Neural cell (in vitro differentiated cells): ENCODE data around the gene MEIS3.
"Not testable (repeated sequence)": the region's sequence is repeated elsewhere in the genome, so short reads cannot be mapped to it uniquely, and the experiment has no call there.

Experiments
- EP300 ChIP-seq: fragments of 450-650 bp; conservative IDR thresholded peaks from 2 replicates; pipeline ENCODE4 v1.6.1; 2014; ENCODE audit warnings: antibody characterized with exemption, mild to moderate bottlenecking, moderate library complexity; ENCODE audit not compliant: poor library complexity, severe bottlenecking
- EZH2 ChIP-seq: fragments of 200-600, 300-800 bp; shearing (Covaris generic), sonication (generic); IDR thresholded peaks from 2 replicates; pipeline ENCODE4 v1.6.1; 2014; ENCODE audit warnings: antibody characterized with exemption, low read length, borderline replicate concordance, mild to moderate bottlenecking; ENCODE audit not compliant: insufficient read depth, poor library complexity, severe bottlenecking
- MXI1 ChIP-seq: fragments of 450-650 bp; conservative IDR thresholded peaks from 2 replicates; pipeline ENCODE4 v1.6.1; 2014; ENCODE audit warnings: antibody characterized with exemption, mild to moderate bottlenecking; ENCODE audit not compliant: poor library complexity, severe bottlenecking
- POLR2AphosphoS5 ChIP-seq: IDR thresholded peaks from 2 replicates; pipeline ENCODE4 v1.6.1; 2012
- RAD21 ChIP-seq: fragments of 450-650 bp; conservative IDR thresholded peaks from 2 replicates; pipeline ENCODE4 v1.6.1; 2014; ENCODE audit warnings: antibody characterized with exemption, mild to moderate bottlenecking, moderate library complexity
- SMC3 ChIP-seq: fragments of 450-650 bp; conservative IDR thresholded peaks from 2 replicates; pipeline ENCODE4 v1.6.1; 2014; ENCODE audit warnings: antibody characterized with exemption, mild to moderate bottlenecking, moderate library complexity; ENCODE audit not compliant: poor library complexity
- TAF1 ChIP-seq: IDR thresholded peaks from 2 replicates; pipeline ENCODE4 v1.6.1; 2012; ENCODE audit warnings: low read depth
- TF ChIP-seq, protein P1 (sequence below): fragments of 450-650 bp; IDR thresholded peaks from 2 replicates; pipeline ENCODE4 v1.5.1; 2014; ENCODE audit warnings: antibody characterized with exemption, mild to moderate bottlenecking, moderate library complexity; ENCODE audit not compliant: poor library complexity, severe bottlenecking
- TF ChIP-seq, protein P2 (sequence below): IDR thresholded peaks from 2 replicates; pipeline ENCODE4 v1.6.1; 2012; ENCODE audit warnings: borderline replicate concordance

DNA sequence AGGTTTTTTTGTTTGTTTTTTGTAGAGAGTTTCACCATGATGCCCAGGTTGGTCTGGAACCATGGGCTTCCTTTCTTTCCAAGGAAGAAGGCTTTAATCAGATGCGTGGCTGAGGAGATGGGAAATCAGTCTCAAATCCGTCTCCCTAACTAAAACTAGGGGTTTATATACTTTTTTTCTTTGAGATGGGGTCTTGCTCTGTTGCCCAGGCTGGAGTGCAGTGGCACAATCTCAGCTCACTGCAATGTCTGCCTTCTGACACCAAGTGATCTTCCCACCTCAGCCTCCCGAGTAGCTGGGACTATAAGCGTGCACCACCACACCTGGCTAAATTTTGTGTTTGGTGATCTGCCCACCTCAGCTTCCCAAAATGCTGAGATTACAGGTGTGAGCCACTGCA is 34.8 kb downstream of the MEIS3 start:
- TF ChIP-seq, protein P1, sequence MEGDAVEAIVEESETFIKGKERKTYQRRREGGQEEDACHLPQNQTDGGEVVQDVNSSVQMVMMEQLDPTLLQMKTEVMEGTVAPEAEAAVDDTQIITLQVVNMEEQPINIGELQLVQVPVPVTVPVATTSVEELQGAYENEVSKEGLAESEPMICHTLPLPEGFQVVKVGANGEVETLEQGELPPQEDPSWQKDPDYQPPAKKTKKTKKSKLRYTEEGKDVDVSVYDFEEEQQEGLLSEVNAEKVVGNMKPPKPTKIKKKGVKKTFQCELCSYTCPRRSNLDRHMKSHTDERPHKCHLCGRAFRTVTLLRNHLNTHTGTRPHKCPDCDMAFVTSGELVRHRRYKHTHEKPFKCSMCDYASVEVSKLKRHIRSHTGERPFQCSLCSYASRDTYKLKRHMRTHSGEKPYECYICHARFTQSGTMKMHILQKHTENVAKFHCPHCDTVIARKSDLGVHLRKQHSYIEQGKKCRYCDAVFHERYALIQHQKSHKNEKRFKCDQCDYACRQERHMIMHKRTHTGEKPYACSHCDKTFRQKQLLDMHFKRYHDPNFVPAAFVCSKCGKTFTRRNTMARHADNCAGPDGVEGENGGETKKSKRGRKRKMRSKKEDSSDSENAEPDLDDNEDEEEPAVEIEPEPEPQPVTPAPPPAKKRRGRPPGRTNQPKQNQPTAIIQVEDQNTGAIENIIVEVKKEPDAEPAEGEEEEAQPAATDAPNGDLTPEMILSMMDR: not testable (repeated sequence)
- not testable (repeated sequence) for TF ChIP-seq RAD21, TAF1, EP300, POLR2AphosphoS5, EZH2, SMC3, MXI1
- TF ChIP-seq, protein P2, sequence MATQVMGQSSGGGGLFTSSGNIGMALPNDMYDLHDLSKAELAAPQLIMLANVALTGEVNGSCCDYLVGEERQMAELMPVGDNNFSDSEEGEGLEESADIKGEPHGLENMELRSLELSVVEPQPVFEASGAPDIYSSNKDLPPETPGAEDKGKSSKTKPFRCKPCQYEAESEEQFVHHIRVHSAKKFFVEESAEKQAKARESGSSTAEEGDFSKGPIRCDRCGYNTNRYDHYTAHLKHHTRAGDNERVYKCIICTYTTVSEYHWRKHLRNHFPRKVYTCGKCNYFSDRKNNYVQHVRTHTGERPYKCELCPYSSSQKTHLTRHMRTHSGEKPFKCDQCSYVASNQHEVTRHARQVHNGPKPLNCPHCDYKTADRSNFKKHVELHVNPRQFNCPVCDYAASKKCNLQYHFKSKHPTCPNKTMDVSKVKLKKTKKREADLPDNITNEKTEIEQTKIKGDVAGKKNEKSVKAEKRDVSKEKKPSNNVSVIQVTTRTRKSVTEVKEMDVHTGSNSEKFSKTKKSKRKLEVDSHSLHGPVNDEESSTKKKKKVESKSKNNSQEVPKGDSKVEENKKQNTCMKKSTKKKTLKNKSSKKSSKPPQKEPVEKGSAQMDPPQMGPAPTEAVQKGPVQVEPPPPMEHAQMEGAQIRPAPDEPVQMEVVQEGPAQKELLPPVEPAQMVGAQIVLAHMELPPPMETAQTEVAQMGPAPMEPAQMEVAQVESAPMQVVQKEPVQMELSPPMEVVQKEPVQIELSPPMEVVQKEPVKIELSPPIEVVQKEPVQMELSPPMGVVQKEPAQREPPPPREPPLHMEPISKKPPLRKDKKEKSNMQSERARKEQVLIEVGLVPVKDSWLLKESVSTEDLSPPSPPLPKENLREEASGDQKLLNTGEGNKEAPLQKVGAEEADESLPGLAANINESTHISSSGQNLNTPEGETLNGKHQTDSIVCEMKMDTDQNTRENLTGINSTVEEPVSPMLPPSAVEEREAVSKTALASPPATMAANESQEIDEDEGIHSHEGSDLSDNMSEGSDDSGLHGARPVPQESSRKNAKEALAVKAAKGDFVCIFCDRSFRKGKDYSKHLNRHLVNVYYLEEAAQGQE: not testable (repeated sequence)
